ENCODE results near the gene GABRE. TPM values are rescaled to one million over a fixed set of nuclear protein-coding genes. Genes with fewer than 3 reads are reported as not detected.

The GABRE gene
- total RNA-seq, 1 experiment from 2014 or later = 19.3 TPM

DNA sequence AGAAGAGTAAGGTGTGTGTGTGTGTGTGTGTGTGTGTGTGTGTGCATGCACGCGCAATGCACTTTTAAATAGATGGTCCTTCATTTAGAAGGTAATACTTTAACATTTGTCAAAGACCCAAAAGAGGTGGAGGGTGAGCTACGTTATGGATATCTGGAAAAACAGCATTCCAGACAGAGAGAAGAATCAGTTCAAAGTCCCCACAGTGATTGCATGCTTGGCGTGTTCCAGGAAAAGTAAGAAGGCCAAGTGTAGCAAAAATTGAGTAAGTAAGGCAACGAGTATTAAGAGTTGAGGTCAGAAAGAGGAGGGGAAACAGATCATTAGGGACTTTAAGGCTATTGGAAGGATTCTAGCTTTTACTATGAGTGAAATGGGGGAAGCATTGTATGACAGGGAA, 21.9 kb upstream of the GABRE start:
- Mint-ChIP-seq H3K4me1 (ENCODE audit: insufficient read depth, unreplicated experiment) (no peaks in the 10 kb centered on the region), H3K4me3 (ENCODE audit: unreplicated experiment) (no peak overlapping the region)
- POLR2A ChIA-PET = no interaction called here

DNA sequence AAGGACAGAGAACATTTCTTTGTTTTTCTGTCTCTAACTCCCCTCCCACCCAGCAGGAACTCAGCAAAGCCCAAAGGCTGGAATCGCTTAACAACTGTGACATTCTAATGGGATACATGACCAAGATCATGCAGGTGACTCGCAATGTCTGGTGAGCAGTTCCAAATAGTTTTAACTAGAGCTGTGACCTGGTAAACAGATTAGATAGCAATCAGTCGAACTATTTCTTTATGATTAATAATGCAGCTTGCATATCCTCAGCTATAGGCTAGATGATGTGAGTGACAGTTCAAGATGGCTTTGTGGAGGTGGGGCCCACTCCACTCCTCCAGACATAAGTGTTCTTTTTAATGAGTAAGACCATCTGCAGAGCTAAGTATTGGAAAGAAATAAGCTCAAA, 20.0 kb upstream of the GABRE start:
- POLR2A ChIA-PET = interaction anchor here (0.8 kb wide), 1 partner anchor 10 kb away, joined by 3 read pairs; no protein-coding TSS in a partner anchor
- no peak overlapping the region for H3K27ac Mint-ChIP-seq (ENCODE audit: low read depth, unreplicated experiment)

More for the DNA sequence above, 21.9 kb upstream of the GABRE start:
- no peaks in the 10 kb centered on the region for H3K9me3 Mint-ChIP-seq (ENCODE audit: unreplicated experiment)
- TF ChIP-seq, protein P1, sequence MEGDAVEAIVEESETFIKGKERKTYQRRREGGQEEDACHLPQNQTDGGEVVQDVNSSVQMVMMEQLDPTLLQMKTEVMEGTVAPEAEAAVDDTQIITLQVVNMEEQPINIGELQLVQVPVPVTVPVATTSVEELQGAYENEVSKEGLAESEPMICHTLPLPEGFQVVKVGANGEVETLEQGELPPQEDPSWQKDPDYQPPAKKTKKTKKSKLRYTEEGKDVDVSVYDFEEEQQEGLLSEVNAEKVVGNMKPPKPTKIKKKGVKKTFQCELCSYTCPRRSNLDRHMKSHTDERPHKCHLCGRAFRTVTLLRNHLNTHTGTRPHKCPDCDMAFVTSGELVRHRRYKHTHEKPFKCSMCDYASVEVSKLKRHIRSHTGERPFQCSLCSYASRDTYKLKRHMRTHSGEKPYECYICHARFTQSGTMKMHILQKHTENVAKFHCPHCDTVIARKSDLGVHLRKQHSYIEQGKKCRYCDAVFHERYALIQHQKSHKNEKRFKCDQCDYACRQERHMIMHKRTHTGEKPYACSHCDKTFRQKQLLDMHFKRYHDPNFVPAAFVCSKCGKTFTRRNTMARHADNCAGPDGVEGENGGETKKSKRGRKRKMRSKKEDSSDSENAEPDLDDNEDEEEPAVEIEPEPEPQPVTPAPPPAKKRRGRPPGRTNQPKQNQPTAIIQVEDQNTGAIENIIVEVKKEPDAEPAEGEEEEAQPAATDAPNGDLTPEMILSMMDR (IDR thresholded peaks at IDR 0.05; ENCODE audit: unreplicated experiment) = no peak
- H3K27me3 Mint-ChIP-seq (ENCODE audit: insufficient read depth, unreplicated experiment) = no peaks in the 10 kb centered on the region
- no peaks in the 10 kb centered on the region for H3K36me3 Mint-ChIP-seq (ENCODE audit: insufficient read depth, unreplicated experiment)
- BruUV-seq (replicated peaks) = no TSS peak
- DNase-seq (ENCODE audit: unreplicated experiment) = no peak
- CTCF ChIA-PET = interaction anchor here (0.6 to 0.7 kb wide), 2 partner anchors 48 to 149 kb away, joined by 3 to 4 read pairs; no protein-coding TSS in a partner anchor
- H3K27ac Mint-ChIP-seq (ENCODE audit: low read depth, unreplicated experiment) = no peak overlapping the region
- intact Hi-C loops (cut with micrococcal nuclease) = no loop called here

DNA sequence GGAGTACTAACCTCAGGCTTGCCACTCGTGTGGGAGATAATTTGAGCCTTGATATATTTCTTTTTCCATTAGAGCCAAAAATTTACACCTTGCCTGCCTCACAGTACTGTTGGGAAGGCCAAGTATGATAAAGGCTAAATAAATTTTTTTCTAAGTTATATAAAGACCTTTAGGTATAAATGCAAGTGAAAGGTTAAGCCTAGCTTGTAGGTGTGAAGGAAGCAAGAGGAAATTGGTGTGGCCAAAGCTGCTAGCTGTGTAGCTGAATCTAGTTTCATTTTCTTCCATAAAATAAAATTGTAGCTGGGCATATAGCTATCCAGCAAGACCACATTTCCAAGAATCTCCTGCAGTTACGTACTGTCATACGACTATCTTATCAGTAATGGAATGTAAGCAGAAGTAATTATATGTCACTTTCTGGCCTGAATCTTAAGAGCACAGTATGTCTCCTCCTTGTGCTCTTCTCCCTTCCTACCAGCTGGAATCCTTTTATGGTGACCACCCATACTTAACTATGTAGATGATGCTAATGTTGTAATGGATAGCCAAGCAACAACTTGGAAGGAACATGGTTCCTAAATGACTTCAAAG, 14.3 kb upstream of the GABRE start:
- no peak for DNase-seq (ENCODE audit: unreplicated experiment)
- ChIA-PET CTCF (no interaction called here), POLR2A (no interaction called here)
- peaks cover 23% of the 10 kb centered on the region for H3K9me3 Mint-ChIP-seq (ENCODE audit: unreplicated experiment)
- H3K27ac Mint-ChIP-seq (ENCODE audit: low read depth, unreplicated experiment) = no peak overlapping the region
- no peak overlapping the region for H3K4me3 Mint-ChIP-seq (ENCODE audit: unreplicated experiment)
- peaks cover 17% of the 10 kb centered on the region for H3K4me1 Mint-ChIP-seq (ENCODE audit: insufficient read depth, unreplicated experiment)
- intact Hi-C loops (cut with micrococcal nuclease) = no loop called here
- H3K36me3 Mint-ChIP-seq (ENCODE audit: insufficient read depth, unreplicated experiment) = no peaks in the 10 kb centered on the region
- H3K27me3 Mint-ChIP-seq (ENCODE audit: insufficient read depth, unreplicated experiment) = no peaks in the 10 kb centered on the region
- TF ChIP-seq, protein P1 (IDR thresholded peaks at IDR 0.05; ENCODE audit: unreplicated experiment) = no peak
- no TSS peak for BruUV-seq (replicated peaks)

More for the DNA sequence above, 20.0 kb upstream of the GABRE start:
- no TSS peak for BruUV-seq (replicated peaks)
- Mint-ChIP-seq H3K4me1 (ENCODE audit: insufficient read depth, unreplicated experiment) (no peaks in the 10 kb centered on the region), H3K27me3 (ENCODE audit: insufficient read depth, unreplicated experiment) (no peaks in the 10 kb centered on the region), H3K36me3 (ENCODE audit: insufficient read depth, unreplicated experiment) (no peaks in the 10 kb centered on the region), H3K4me3 (ENCODE audit: unreplicated experiment) (no peak overlapping the region), H3K9me3 (ENCODE audit: unreplicated experiment) (peaks cover 6% of the 10 kb centered on the region)
- intact Hi-C loops (cut with micrococcal nuclease) = no loop called here
- no peak for DNase-seq (ENCODE audit: unreplicated experiment)
- TF ChIP-seq, protein P1 (IDR thresholded peaks at IDR 0.05; ENCODE audit: unreplicated experiment) = no peak
- CTCF ChIA-PET = interaction anchor here (0.5 to 0.6 kb wide), 2 partner anchors 19 to 837 kb away, joined by 3 read pairs; no protein-coding TSS in a partner anchor

DNA sequence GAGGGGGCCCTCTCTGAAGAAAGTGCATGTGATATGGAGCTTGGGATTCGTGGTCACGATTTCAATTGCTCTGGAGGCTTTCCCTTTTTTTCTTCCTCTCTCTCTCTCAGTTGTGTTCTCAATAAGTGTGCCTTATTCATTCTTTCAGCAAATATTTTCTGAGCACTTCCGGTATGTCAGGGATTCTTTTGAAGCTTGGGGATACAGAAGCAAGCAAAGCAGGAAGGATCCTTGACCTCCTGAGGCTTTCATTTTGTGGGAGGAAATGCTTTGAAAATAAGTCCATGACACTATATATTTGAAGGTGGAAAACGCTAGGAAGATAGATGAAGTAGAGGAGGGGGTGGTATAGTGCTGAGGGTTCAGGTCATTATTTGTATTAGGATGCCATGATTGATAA, 12.6 kb upstream of the GABRE start:
- peaks cover 17% of the 10 kb centered on the region for H3K4me1 Mint-ChIP-seq (ENCODE audit: insufficient read depth, unreplicated experiment)
- TF ChIP-seq, protein P1 (IDR thresholded peaks at IDR 0.05; ENCODE audit: unreplicated experiment) = no peak
- H3K27me3 Mint-ChIP-seq (ENCODE audit: insufficient read depth, unreplicated experiment) = no peaks in the 10 kb centered on the region
- intact Hi-C loops (cut with micrococcal nuclease) = no loop called here
- ChIA-PET CTCF (interaction anchor here (0.6 to 1.2 kb wide), 3 partner anchors 10 to 233 kb away, joined by 3 to 7 read pairs (median 5); no protein-coding TSS in a partner anchor), POLR2A (no interaction called here)
- H3K9me3 Mint-ChIP-seq (ENCODE audit: unreplicated experiment) = peaks cover 23% of the 10 kb centered on the region
- no peaks in the 10 kb centered on the region for H3K36me3 Mint-ChIP-seq (ENCODE audit: insufficient read depth, unreplicated experiment)
- BruUV-seq (replicated peaks) = no TSS peak
- no peak overlapping the region for H3K27ac Mint-ChIP-seq (ENCODE audit: low read depth, unreplicated experiment)
- no peak overlapping the region for H3K4me3 Mint-ChIP-seq (ENCODE audit: unreplicated experiment)
- DNase-seq (ENCODE audit: unreplicated experiment) = no peak

All from MCF 10A (cell line).